ENCODE results near the gene FOSB. TPM values are rescaled to one million over a fixed set of nuclear protein-coding genes. Genes with fewer than 3 reads are reported as not detected.

FOSB gene
- total and polyA plus RNA-seq, 2 experiments from 2014 or later: 8.3 to 11.9 TPM

- Histone ChIP-seq H3K4me3 (no peak overlapping the region), H4K20me1 (ENCODE audit: insufficient read depth) (no peaks in the 10 kb centered on the region), H2AFZ (no peak overlapping the region), H3K9me3 (ENCODE audit: low read depth) (no peaks in the 10 kb centered on the region), H3F3A (ENCODE audit: insufficient read depth) (peaks cover 35% of the 10 kb centered on the region), H3K9me2 (ENCODE audit: insufficient read depth) (no peaks in the 10 kb centered on the region), H3K9ac (0 out of 2 replicates have a peak overlapping the region, but pooled peaks have one; percentile 87), H3K79me2 (ENCODE audit: insufficient read depth) (no peaks in the 10 kb centered on the region), H3K4me2 (ENCODE audit: unreplicated experiment) (no peak overlapping the region), H3K27ac (peak overlapping the region; percentile 76; the same call in 1 of the 2 replicates), H3K4me1 (ENCODE audit: insufficient read depth) (peaks cover 11% of the 10 kb centered on the region), H3K36me3 (ENCODE audit: low read depth) (no peaks in the 10 kb centered on the region), H3K27me3 (replicated peaks; ENCODE audit: insufficient read depth) (no peaks in the 10 kb centered on the region)
- TF ChIP-seq EZH2 (IDR thresholded peaks at IDR 0.05; ENCODE audit: insufficient read depth, poor library complexity, severe bottlenecking) (no peak), EZH2phosphoT487 (IDR thresholded peaks at IDR 0.05; ENCODE audit: insufficient read depth, low read depth) (no peak)
- 91 to 96% methylated on average over 9 of the region's 9 CpGs for WGBS, 2 experiments (ENCODE audit: low coverage in 1 of 2, low lambda C conversion rate in 2 of 2, missing lambda C conversion rate in 2 of 2)
- in situ Hi-C loops (cut with MboI): loop anchor here (5.0 kb wide), 1 partner anchor 36 kb away; no protein-coding TSS in a partner anchor
- DNase-seq: peak; percentile 66
These were observed 26.7 kb upstream of the FOSB start for GRCh38 chr19:45440873-45441654.

DNA sequence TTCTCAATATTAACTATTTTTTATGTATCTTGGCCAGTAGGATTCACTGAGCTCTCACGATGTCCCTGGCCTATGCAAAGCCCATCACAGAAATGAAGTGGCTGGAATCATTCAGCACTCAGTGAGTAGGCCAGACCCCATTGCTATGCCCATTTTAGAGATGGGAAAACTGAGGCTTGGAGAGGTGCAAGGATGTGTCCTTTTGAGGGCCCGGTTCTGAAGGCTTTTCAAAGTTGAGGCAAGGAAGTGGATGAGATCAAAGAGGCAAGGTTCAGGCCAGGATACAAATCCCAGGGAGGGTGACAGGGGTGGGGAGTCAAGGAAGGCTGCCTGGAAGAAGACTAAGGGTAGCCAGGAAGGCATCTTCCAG, 25.4 kb upstream of the FOSB start:
- H3K4me2 ChIP-seq (ENCODE audit: unreplicated experiment): no peak overlapping the region
- TF ChIP-seq EZH2phosphoT487 (IDR thresholded peaks at IDR 0.05; ENCODE audit: insufficient read depth, low read depth): no peak
- TF ChIP-seq EZH2 (IDR thresholded peaks at IDR 0.05; ENCODE audit: insufficient read depth, poor library complexity, severe bottlenecking): no peak
- no peaks in the 10 kb centered on the region for H4K20me1 ChIP-seq (ENCODE audit: insufficient read depth)
- peak overlapping the region; percentile 99 for H3K27ac ChIP-seq
- in situ Hi-C loops (cut with MboI): loop anchor here (5.0 kb wide), 1 partner anchor 35 kb away; no protein-coding TSS in a partner anchor
- H3F3A ChIP-seq (ENCODE audit: insufficient read depth): peaks cover 35% of the 10 kb centered on the region
- no peak for DNase-seq
- 86 to 91% methylated on average over 2 of the region's 2 CpGs for whole genome bisulfite sequencing, 2 experiments (ENCODE audit: low coverage in 1 of 2, low lambda C conversion rate in 2 of 2, missing lambda C conversion rate in 2 of 2)
- no peak overlapping the region for H3K4me3 ChIP-seq
- no peaks in the 10 kb centered on the region for H3K9me3 ChIP-seq (ENCODE audit: low read depth)
- H2AFZ ChIP-seq: no peak overlapping the region
- no peaks in the 10 kb centered on the region for H3K9me2 ChIP-seq (ENCODE audit: insufficient read depth)
- H3K36me3 ChIP-seq (ENCODE audit: low read depth): no peaks in the 10 kb centered on the region
- H3K27me3 ChIP-seq (replicated peaks; ENCODE audit: insufficient read depth): no peaks in the 10 kb centered on the region
- H3K9ac ChIP-seq: peak overlapping the region; percentile 96; the same call in 1 of the 2 replicates
- H3K79me2 ChIP-seq (ENCODE audit: insufficient read depth): no peaks in the 10 kb centered on the region
- H3K4me1 ChIP-seq (ENCODE audit: insufficient read depth): peaks cover 11% of the 10 kb centered on the region

GRCh38 chr19:45442778-45443461, 24.9 kb upstream of the FOSB start:
- peak overlapping the region; percentile 99 for H3K27ac ChIP-seq
- no peaks in the 10 kb centered on the region for H3K36me3 ChIP-seq (ENCODE audit: low read depth)
- peak overlapping the region; percentile 94 for H3K4me2 ChIP-seq (ENCODE audit: unreplicated experiment)
- peaks cover 11% of the 10 kb centered on the region for H3K4me1 ChIP-seq (ENCODE audit: insufficient read depth)
- peak overlapping the region; percentile 96 for H3K9ac ChIP-seq
- peaks cover 35% of the 10 kb centered on the region for H3F3A ChIP-seq (ENCODE audit: insufficient read depth)
- peak overlapping the region; percentile 49 for H2AFZ ChIP-seq
- in situ Hi-C loops (cut with MboI): loop anchor here (5.0 kb wide), 1 partner anchor 34 kb away; no protein-coding TSS in a partner anchor
- H3K9me2 ChIP-seq (ENCODE audit: insufficient read depth): no peaks in the 10 kb centered on the region
- no peaks in the 10 kb centered on the region for H3K79me2 ChIP-seq (ENCODE audit: insufficient read depth)
- no peak for TF ChIP-seq EZH2 (IDR thresholded peaks at IDR 0.05; ENCODE audit: insufficient read depth, poor library complexity, severe bottlenecking)
- DNase-seq: peak; percentile 60
- WGBS, 2 experiments (ENCODE audit: low coverage in 1 of 2, low lambda C conversion rate in 2 of 2, missing lambda C conversion rate in 2 of 2): 27 to 28% methylated on average over 15 of the region's 15 CpGs
- no peaks in the 10 kb centered on the region for H4K20me1 ChIP-seq (ENCODE audit: insufficient read depth)
- H3K27me3 ChIP-seq (replicated peaks; ENCODE audit: insufficient read depth): no peaks in the 10 kb centered on the region
- H3K9me3 ChIP-seq (ENCODE audit: low read depth): no peaks in the 10 kb centered on the region
- peak overlapping the region; percentile 69 for H3K4me3 ChIP-seq

DNA sequence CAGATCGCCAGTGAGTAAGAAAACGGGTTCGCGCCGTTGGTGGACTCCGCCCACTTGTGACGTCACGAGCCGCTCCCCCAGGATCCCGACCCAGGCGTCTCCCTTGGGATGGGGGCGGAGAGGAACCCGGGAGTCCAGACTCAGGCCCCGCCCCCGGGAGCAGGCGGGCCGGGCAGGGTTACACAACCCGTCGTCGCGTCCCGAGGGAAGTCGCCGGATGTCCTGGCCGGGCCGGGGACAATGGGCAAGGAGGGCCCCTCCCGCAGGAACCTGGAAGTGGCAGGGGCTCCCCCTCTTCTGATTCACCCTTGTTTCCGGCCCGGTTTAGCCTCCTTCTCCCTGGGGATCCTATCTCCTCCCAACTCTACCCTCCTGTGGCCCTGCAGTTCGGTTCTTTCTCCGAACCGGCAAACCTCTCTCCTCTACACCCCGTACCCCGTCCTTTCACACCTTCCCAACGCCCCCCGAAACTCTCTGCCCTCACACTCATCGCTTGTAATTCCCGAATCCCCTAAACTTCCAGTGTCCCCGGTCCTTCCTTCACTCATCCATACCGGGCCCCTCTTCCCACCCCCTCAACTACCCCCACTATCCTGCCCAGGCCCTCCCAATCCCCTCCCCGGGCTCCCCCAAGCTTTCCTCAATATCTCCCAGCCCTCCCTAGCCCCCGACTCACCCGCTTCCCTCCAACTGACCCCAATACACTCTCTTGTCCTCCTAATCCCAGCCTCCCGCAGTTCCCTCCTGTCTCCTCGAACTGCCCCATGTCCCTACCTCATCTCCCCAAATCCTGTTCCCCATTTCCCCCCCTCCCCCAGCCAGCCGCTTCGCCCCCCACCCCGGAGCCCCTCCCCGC, 24.1 kb upstream of the FOSB start:
- H3F3A ChIP-seq (ENCODE audit: insufficient read depth): peaks cover 34% of the 10 kb centered on the region
- peaks cover 11% of the 10 kb centered on the region for H3K4me1 ChIP-seq (ENCODE audit: insufficient read depth)
- H2AFZ ChIP-seq: peak overlapping the region; percentile 49
- H3K9ac ChIP-seq: peak overlapping the region; percentile 96
- WGBS, 2 experiments (ENCODE audit: low coverage in 1 of 2, low lambda C conversion rate in 2 of 2, missing lambda C conversion rate in 2 of 2): 0 to 1% methylated on average over 33 to 49 of the region's 49 CpGs
- TF ChIP-seq EZH2 (IDR thresholded peaks at IDR 0.05; ENCODE audit: insufficient read depth, poor library complexity, severe bottlenecking) (no peak), EZH2phosphoT487 (IDR thresholded peaks at IDR 0.05; ENCODE audit: insufficient read depth, low read depth) (no peak)
- H3K4me3 ChIP-seq: peak overlapping the region; percentile 69
- no peaks in the 10 kb centered on the region for H3K79me2 ChIP-seq (ENCODE audit: insufficient read depth)
- in situ Hi-C loops (cut with MboI): loop anchor here (5.0 kb wide), 1 partner anchor 34 kb away; no protein-coding TSS in a partner anchor
- peak; percentile 97 for DNase-seq
- H4K20me1 ChIP-seq (ENCODE audit: insufficient read depth): no peaks in the 10 kb centered on the region
- H3K27ac ChIP-seq: peak overlapping the region; percentile 99
- no peaks in the 10 kb centered on the region for H3K9me2 ChIP-seq (ENCODE audit: insufficient read depth)
- no peaks in the 10 kb centered on the region for H3K36me3 ChIP-seq (ENCODE audit: low read depth)
- peak overlapping the region; percentile 94 for H3K4me2 ChIP-seq (ENCODE audit: unreplicated experiment)
- H3K27me3 ChIP-seq (replicated peaks; ENCODE audit: insufficient read depth): no peaks in the 10 kb centered on the region
- H3K9me3 ChIP-seq (ENCODE audit: low read depth): no peaks in the 10 kb centered on the region
